Thoracic aorta (tissue), 2 donors: ENCODE measurements around the gene SLC6A4. TPM values are rescaled to one million over a fixed set of nuclear protein-coding genes. Genes with fewer than 3 reads are reported as not detected.
"Not testable (repeated sequence)": the region's sequence is repeated elsewhere in the genome, so short reads cannot be mapped to it uniquely, and the experiment has no call there.

Source experiments
- ATAC-seq: fragments of 150-250 bp; one replicate; pipeline ENCODE4 v1.8.0; 2017; ENCODE audit warnings: low read depth; ENCODE audit not compliant: insufficient number of reproducible peaks, low FRiP score
- DNase-seq: peaks from one replicate; pipeline ENCODE4 v3.0.0-alpha.2; 2020; ENCODE audit warnings: low spot score
- H3K27ac ChIP-seq, 2 donors: fragments of 200-600 bp; sonication (generic); 1 replicate in 1 of 2; 2 replicates in 1 of 2; pipeline ENCODE4 v1.5.1; 2016; ENCODE audit warnings: mild to moderate bottlenecking in 2 of 2, moderate library complexity in 2 of 2
- H3K27me3 ChIP-seq: fragments of 200-600 bp; sonication (generic); replicated peaks from 2 replicates; pipeline ENCODE4 v1.6.0; 2016; ENCODE audit warnings: mild to moderate bottlenecking; ENCODE audit not compliant: insufficient read depth
- H3K36me3 ChIP-seq: fragments of 200-600 bp; sonication (generic); one replicate; pipeline ENCODE4 v1.5.1; 2016
- H3K4me1 ChIP-seq, 2 donors: fragments of 200-600 bp; sonication (generic); 1 replicate in 1 of 2; 2 replicates in 1 of 2; pipeline versions ENCODE4 v1.5.1 to v1.6.0; 2016; ENCODE audit warnings: low read depth in 2 of 2, mild to moderate bottlenecking in 1 of 2; ENCODE audit not compliant: control insufficient read depth in 1 of 2
- H3K4me3 ChIP-seq: fragments of 200-600 bp; sonication (generic); 2 replicates; pipeline ENCODE4 v1.5.1; 2016; ENCODE audit warnings: mild to moderate bottlenecking
- H3K9me3 ChIP-seq: fragments of 200-600 bp; sonication (generic); 2 replicates; pipeline ENCODE4 v1.5.1; 2016
- CTCF ChIP-seq: fragments of 200-600 bp; sonication (generic); IDR thresholded peaks from one replicate; pipeline ENCODE4 v1.5.1; 2019; ENCODE audit warnings: antibody characterized with exemption
- total RNA-seq, 2 donors: library from RNA; depleted of rRNA; stranded (reverse); fragments of >200 nt; gene quantifications; one replicate each; pipeline versions ENCODE4 v1.1.0 to v1.2.3, GENCODE V29; 2016

SLC6A4 gene
- total RNA-seq, 2 donors from 2014 or later, result 1.6 to 15.2 TPM

GRCh38 chr17:30232015-30232823 lies 3.3 kb downstream of the SLC6A4 start:
- Histone ChIP-seq H3K4me1 (peaks cover 17 to 19% of the 10 kb centered on the region in 2 donors), H3K4me3 (no peak overlapping the region), H3K27me3 (no peaks in the 10 kb centered on the region), H3K9me3 (no peaks in the 10 kb centered on the region), H3K27ac (peak overlapping the region in 1 of 2 donors; percentile 28), H3K36me3 (no peaks in the 10 kb centered on the region)
- ATAC-seq, result no peak
- TF ChIP-seq CTCF, result no peak
- no peak for DNase-seq

GRCh38 chr17:30230596-30231125 lies 4.8 kb downstream of the SLC6A4 start:
- no peak for TF ChIP-seq CTCF
- DNase-seq (no peak), ATAC-seq (no peak)
- Histone ChIP-seq H3K27ac (no peak overlapping the region), H3K9me3 (no peaks in the 10 kb centered on the region), H3K27me3 (no peaks in the 10 kb centered on the region), H3K4me1 (peaks cover 6 to 7% of the 10 kb centered on the region in 2 donors), H3K36me3 (no peaks in the 10 kb centered on the region), H3K4me3 (no peak overlapping the region)

GRCh38 chr17:30230009-30230408 lies 5.5 kb downstream of the SLC6A4 start:
- H3K27ac ChIP-seq, H3K36me3 ChIP-seq, H3K4me3 ChIP-seq, H3K27me3 ChIP-seq, H3K9me3 ChIP-seq, H3K4me1 ChIP-seq, DNase-seq, ATAC-seq: not testable (repeated sequence)

GRCh38 chr17:30229012-30229411 lies 6.5 kb downstream of the SLC6A4 start:
- DNase-seq (no peak), ATAC-seq (no peak)
- Histone ChIP-seq H3K4me3 (no peak overlapping the region), H3K36me3 (no peaks in the 10 kb centered on the region), H3K27ac (no peak overlapping the region), H3K9me3 (no peaks in the 10 kb centered on the region), H3K4me1 (peaks cover 0 to 13% of the 10 kb centered on the region in 2 donors), H3K27me3 (no peaks in the 10 kb centered on the region)
- TF ChIP-seq CTCF, result no peak

- ATAC-seq, result no peak
- Histone ChIP-seq H3K36me3 (no peaks in the 10 kb centered on the region), H3K27ac (no peak overlapping the region), H3K9me3 (no peaks in the 10 kb centered on the region), H3K4me3 (no peak overlapping the region), H3K27me3 (no peaks in the 10 kb centered on the region), H3K4me1 (peaks cover 0 to 13% of the 10 kb centered on the region in 2 donors)
- no peak for DNase-seq
- no peak for TF ChIP-seq CTCF
Observed at GRCh38 chr17:30228011-30228410, 7.5 kb downstream of the SLC6A4 start.
